ENCODE data around the gene RANBP1.
"Not testable (repeated sequence)": the region's sequence is repeated elsewhere in the genome, so short reads cannot be mapped to it uniquely, and the experiment has no call there.

The RANBP1 gene

DNA sequence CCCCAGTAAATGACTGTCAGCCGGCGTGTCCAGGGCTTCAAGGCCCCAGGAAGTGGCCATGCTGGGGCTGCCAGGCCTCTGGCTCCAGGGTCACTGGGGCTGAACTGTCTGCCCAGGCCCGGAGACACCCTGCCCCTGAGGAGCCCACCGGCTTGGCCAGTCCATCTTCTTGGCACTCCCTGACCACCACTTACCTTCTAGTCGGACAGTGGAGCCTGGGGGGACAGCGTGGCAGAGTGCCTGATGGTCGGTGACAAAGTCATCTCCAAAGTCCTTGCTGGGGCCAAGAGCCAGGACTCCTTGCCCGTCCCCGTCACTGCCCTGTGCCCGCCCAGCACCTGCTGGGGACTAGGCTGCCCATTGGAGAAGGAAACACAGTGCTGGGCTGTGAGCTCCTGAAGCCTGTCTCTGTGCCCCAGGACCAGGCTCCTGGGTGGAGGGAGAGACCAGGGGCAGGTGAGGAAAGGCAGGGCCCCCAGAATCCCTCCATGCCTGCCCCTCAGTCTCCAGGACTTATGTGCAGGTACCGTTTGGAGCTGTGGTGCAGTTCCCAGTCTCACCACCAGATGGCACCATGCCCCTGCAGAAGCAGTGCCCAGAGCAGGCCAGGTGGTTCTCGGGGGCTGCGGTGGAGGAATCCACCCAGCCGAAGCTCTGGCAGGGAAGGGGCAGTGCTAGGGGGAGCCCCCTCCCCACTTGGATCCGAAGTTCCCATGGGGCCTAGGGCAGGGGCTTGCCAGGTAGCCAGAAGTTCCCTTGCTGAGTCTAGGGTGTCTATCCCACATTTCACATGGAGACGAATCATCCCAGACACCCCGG is 40.9 kb downstream of the RANBP1 start:
- Mint-ChIP-seq H3K27ac (peak overlapping the region in 1 of 2 donors; percentile 53), H3K27me3 (peaks cover 0 to 10% of the 10 kb centered on the region in 2 donors), H3K4me1 (ENCODE audit: low read depth in 2 of 2) (peaks cover 0 to 4% of the 10 kb centered on the region in 2 donors), H3K9me3 (no peaks in the 10 kb centered on the region), H3K4me3 (no peak overlapping the region), H3K36me3 (ENCODE audit: insufficient read depth) (peaks cover 9% of the 10 kb centered on the region)
- DNase-seq = peak; percentile 88 to 93 (median 89)
- peak; percentile 90 for ATAC-seq (replicated peaks)

DNA sequence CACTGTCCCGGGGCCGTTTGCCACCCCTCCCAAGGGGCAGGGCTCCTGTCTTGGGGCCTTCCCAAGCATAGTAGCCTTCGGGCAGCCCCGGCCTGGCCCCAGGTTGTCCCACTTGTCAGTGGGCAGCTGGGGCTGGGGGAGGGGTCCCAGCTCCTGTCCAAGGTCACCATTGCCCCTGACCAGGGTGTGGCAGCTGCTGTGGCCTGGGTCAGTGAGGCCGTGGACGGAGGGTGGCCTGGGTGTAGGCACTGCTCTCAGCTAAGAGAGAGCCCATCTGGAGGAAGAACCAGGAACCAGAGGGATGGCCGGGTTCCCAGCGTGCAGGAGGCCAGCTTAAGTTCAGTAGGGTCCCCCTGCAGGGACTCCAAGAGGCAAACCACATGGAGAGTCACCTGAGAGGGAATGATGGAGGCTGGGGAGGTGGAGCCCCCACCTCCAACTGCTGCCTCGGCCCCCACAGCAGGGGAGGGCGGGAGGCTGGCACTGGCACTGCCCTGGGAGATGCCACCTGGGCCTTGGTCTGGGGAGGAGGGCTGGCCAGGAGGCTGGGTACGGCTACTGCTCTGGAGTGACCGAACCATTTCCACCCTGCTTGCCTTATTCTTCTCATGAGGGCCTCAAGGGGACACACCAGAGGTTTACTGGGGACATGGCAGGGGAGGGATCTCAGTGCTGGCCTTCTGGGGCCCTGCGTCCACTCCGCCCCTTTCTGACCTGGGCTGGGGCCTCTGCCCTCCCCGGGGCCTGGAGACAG is 41.7 kb downstream of the RANBP1 start:
- Mint-ChIP-seq H3K36me3 (ENCODE audit: insufficient read depth) (peaks cover 11% of the 10 kb centered on the region), H3K27ac (peak overlapping the region in 1 of 2 donors; percentile 53), H3K4me3 (no peak overlapping the region), H3K4me1 (ENCODE audit: low read depth in 2 of 2) (peaks cover 0 to 4% of the 10 kb centered on the region in 2 donors), H3K27me3 (peaks cover 0 to 10% of the 10 kb centered on the region in 2 donors), H3K9me3 (no peaks in the 10 kb centered on the region)
- ATAC-seq (replicated peaks) (no peak), DNase-seq (no peak)

DNA sequence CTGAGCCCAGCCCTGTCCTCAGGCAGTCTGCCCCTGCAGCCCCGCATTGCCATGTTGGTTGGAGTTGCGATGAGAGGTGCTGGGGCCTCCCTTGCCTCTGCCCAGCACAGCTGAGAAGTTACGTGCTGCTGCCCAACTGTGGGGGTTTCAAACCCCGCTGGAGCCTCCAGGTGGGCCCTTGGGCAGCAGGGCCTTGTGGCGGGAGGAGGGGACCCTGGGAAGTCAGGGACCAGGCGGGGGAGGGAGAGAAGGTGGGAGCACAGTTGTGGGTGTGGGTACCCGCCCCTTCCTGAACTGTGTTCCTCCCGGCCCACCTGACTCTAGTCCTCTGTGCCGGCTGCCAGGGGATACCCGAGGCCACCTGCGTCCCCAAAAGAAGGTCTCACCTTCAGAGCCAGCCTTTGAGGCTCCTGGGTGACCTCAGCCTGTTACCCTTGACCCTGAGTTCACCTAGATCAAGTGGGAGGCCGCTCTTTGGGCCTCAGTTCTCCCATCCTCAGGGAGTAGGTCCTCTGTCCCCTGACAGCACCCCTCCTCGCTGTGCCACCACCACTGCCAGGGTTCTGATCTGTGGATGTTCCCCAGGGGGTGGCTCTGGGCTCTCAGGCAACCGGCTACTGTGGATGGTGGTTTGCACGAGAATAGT is 42.6 kb downstream of the RANBP1 start:
- DNase-seq (no peak), ATAC-seq (replicated peaks) (no peak)
- H3K36me3 Mint-ChIP-seq (ENCODE audit: insufficient read depth) = peaks cover 7% of the 10 kb centered on the region
- no peaks in the 10 kb centered on the region for H3K9me3 Mint-ChIP-seq
- H3K27me3 Mint-ChIP-seq = peaks cover 0 to 10% of the 10 kb centered on the region in 2 donors
- peaks cover 0 to 4% of the 10 kb centered on the region in 2 donors for H3K4me1 Mint-ChIP-seq (ENCODE audit: low read depth in 2 of 2)
- H3K4me3 Mint-ChIP-seq = no peak overlapping the region
- H3K27ac Mint-ChIP-seq = no peak overlapping the region

DNA sequence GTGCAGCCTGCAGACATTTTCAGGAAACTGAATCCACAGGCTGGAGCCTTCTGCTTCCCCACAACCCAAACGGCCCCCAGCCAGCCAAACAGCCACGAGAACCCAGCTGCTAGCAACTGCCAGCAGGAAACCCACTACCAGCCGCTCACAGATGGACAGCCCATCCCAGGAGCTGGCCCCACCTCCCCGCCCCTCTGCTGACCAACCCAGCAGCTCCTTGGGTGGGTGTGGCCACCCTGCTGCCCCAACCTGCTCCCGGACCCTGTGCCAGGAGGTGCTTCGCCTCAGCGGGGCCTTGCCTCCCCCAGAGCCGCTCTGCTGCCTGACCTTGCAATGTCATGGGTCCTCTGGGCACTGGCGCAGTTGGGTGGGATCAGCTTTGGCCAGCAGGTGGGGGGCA is 43.2 kb downstream of the RANBP1 start:
- no peak overlapping the region for H3K4me3 Mint-ChIP-seq

DNA sequence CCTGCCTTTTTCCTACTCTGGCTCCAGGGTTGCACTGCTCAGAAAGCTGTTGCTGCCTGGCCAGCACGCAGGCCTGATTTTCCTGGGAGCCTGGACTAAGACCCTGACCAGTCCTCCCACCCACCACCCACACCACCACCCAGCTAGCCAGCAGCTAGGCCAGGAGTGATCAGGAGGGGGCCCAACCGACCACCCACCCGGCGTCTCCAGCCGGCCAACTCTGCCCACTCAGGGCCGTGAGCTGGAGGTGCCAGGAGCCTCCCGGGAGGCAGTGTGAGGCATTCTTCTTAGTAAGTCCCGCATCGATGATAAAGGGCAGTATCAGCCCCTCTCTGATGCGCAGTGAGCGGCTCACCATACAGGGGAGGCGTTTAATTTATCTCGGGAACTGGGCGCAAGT is 43.6 kb downstream of the RANBP1 start:
- H3K27ac Mint-ChIP-seq = peak overlapping the region in 1 of 2 donors; percentile 73
- H3K9me3 Mint-ChIP-seq = not testable (repeated sequence)

More for the DNA sequence above, 43.2 kb downstream of the RANBP1 start:
- H3K4me1 Mint-ChIP-seq (ENCODE audit: low read depth in 2 of 2) = peaks cover 0 to 4% of the 10 kb centered on the region in 2 donors
- H3K27me3 Mint-ChIP-seq = peaks cover 0 to 10% of the 10 kb centered on the region in 2 donors
- peaks cover 7% of the 10 kb centered on the region for H3K36me3 Mint-ChIP-seq (ENCODE audit: insufficient read depth)
- H3K27ac Mint-ChIP-seq = no peak overlapping the region
- DNase-seq (no peak), ATAC-seq (replicated peaks) (no peak)
- no peaks in the 10 kb centered on the region for H3K9me3 Mint-ChIP-seq

DNA sequence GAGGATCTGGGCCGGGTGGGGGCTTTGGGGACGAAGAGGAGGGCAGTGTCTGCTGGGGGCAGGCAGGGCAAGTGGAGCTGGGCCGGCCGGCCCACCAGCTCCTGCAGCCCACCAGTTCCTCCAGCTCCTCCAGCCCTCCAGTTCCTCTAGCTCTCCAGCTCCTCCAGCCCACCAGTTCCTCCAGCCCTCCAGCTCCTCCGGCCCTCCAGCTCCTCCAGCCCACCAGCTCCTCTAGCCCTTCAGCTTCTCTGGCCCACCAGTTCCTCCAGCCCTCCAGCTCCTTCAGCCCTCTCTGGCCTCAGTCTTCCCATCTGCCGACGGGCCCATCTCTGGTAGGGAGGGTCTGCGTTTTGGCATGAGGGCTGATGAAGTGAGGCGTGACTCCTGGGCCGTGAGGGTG is 44.1 kb downstream of the RANBP1 start:
- ATAC-seq (replicated peaks) (no peak), DNase-seq (no peak)
- Mint-ChIP-seq H3K27me3 (peaks cover 0 to 10% of the 10 kb centered on the region in 2 donors), H3K9me3 (no peaks in the 10 kb centered on the region), H3K36me3 (ENCODE audit: insufficient read depth) (peaks cover 14% of the 10 kb centered on the region), H3K4me3 (no peak overlapping the region), H3K4me1 (ENCODE audit: low read depth in 2 of 2) (peaks cover 0 to 7% of the 10 kb centered on the region in 2 donors), H3K27ac (peak overlapping the region in 1 of 2 donors; percentile 73)

More for the DNA sequence above, 43.6 kb downstream of the RANBP1 start:
- H3K27me3 Mint-ChIP-seq; H3K4me1 Mint-ChIP-seq (ENCODE audit: low read depth in 2 of 2); H3K4me3 Mint-ChIP-seq; ATAC-seq (replicated peaks); DNase-seq: not testable (repeated sequence)
- peaks cover 11% of the 10 kb centered on the region for H3K36me3 Mint-ChIP-seq (ENCODE audit: insufficient read depth)

DNA sequence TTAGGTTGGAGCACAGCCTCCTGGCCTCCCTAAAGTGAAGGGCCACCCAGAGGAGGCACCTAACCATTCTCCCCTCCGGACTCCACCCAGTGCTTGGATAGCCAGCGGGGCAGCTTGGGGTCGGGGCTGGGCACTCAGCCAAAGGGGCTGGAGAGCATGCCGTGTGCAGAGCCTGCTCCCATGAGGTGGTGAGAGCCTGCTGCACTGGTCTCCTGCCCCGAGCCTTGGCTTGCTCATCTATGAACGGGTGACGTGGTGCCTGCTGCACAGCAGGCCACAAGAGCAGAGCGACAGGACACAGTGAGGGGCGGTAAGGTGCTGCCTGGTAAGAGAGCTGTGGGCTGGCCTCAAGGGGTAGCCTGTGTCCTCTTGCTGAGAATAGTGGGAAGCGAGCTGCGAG is 49.0 kb downstream of the RANBP1 start:
- Mint-ChIP-seq H3K27me3 (no peaks in the 10 kb centered on the region), H3K9me3 (no peaks in the 10 kb centered on the region), H3K4me3 (no peak overlapping the region), H3K36me3 (ENCODE audit: insufficient read depth) (peaks cover 13% of the 10 kb centered on the region), H3K4me1 (ENCODE audit: low read depth in 2 of 2) (peaks cover 0 to 3% of the 10 kb centered on the region in 2 donors), H3K27ac (no peak overlapping the region)
- DNase-seq (no peak), ATAC-seq (replicated peaks) (no peak)

DNA sequence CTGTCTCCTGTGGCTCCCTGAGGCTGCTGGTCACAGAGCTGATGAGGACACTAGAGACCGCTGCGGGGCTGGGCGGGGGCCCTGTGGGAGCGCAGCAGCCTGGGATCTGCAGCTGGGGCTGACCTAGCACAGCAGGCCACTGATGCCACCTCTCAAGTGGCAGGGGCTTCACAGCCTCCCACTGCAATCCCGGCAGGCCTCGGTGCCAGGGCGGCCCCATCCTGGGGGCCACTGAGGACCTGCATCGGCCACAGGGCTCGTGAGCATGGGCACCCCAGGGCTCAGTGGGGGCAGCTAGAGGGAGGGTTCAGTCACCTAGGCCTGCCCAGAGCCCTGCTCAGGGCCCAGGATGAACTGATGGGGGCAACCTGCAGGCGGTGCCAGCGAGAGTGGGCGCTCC is 49.5 kb downstream of the RANBP1 start:
- H3K4me3 Mint-ChIP-seq = no peak overlapping the region
- no peak for ATAC-seq (replicated peaks)
- H3K36me3 Mint-ChIP-seq (ENCODE audit: insufficient read depth) = peaks cover 11% of the 10 kb centered on the region
- H3K27me3 Mint-ChIP-seq = peaks cover 0 to 4% of the 10 kb centered on the region in 2 donors
- H3K4me1 Mint-ChIP-seq (ENCODE audit: low read depth in 2 of 2) = peaks cover 2 to 3% of the 10 kb centered on the region in 2 donors
- DNase-seq = no peak
- H3K9me3 Mint-ChIP-seq = no peaks in the 10 kb centered on the region
- H3K27ac Mint-ChIP-seq = no peak overlapping the region

DNA sequence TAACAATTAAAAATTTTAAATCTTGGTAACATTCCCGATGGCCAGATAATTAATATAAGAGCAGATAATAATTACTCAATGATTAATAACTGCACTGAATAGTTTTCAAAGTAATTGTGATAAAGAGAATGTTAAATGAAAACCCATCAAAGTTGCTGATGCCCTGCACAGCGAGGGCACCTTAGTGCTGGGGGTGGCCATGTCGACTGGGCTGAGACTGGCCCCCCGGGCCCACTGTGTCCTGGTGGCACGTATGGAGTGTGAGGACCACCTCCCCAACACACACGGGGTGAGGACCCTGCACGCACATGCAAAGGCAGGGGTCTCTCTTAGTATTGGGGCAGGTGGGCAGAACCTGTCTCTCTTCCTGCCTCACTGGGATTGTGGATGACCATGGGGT is 50.0 kb downstream of the RANBP1 start:
- ATAC-seq (replicated peaks) = no peak
- Mint-ChIP-seq H3K36me3 (ENCODE audit: insufficient read depth) (peaks cover 11% of the 10 kb centered on the region), H3K27ac (no peak overlapping the region), H3K4me1 (ENCODE audit: low read depth in 2 of 2) (peaks cover 3% of the 10 kb centered on the region in 2 donors), H3K4me3 (no peak overlapping the region), H3K27me3 (peaks cover 0 to 9% of the 10 kb centered on the region in 2 donors), H3K9me3 (no peaks in the 10 kb centered on the region)
- DNase-seq = no peak

DNA sequence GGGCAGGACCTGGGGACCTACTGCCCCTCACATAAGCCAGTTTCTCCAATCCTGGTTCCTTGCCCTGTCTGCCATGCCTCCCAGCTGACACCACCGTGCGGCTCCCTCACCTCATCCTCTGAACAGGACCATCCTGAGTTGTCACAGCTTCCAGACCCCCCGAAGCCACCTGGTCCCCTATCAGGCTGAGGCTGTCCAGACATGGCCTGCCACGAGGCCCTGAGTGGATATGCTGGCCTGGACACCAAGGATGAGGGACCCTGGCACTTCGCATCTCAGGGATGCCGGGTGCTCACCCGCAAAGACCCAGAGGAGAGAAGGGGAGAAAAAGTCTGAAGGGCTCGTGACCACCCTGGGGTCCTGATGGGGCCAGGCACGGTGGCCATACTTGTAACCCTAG is 50.8 kb downstream of the RANBP1 start:
- Mint-ChIP-seq H3K4me3 (no peak overlapping the region), H3K27me3 (peaks cover 0 to 12% of the 10 kb centered on the region in 2 donors), H3K9me3 (no peaks in the 10 kb centered on the region), H3K36me3 (ENCODE audit: insufficient read depth) (peaks cover 10% of the 10 kb centered on the region), H3K27ac (no peak overlapping the region), H3K4me1 (ENCODE audit: low read depth in 2 of 2) (peaks cover 3% of the 10 kb centered on the region in 2 donors)
- DNase-seq = no peak
- ATAC-seq (replicated peaks) = no peak

DNA sequence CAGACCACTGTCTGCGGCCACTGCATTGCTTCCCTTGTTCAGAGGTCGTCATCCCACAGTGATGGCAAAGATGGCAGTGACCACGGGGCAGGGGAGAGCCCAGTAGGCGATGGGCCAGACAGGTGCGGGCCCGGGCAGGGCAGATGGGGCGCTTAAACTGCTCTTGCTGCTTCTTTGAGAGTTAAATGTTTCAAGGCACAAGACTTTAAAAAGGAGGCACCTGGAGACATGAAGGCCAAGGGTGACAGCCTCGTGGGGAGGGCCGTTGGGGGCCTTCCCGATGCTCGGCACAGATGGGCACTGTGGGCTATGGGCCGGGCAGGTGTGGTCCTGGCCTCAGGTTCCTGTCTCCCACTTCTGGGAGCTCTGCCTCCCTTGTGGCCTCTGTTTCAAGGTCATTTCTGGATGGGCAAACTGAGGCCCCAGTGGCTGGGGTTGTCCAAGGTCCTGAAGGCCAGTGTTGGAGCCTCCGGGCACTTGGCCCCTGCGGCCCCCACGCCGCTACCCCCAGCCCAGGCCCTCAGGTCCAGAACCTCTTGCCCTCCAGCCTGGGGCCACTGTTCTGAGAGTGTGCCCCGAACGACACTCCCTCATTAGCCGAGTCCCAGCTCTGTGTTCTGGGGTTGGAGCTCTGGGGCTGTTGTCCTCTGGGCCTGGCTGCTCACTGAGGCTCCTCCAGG is 51.9 kb downstream of the RANBP1 start:
- ATAC-seq (replicated peaks) = no peak
- peaks cover 0 to 12% of the 10 kb centered on the region in 2 donors for H3K27me3 Mint-ChIP-seq

DNA sequence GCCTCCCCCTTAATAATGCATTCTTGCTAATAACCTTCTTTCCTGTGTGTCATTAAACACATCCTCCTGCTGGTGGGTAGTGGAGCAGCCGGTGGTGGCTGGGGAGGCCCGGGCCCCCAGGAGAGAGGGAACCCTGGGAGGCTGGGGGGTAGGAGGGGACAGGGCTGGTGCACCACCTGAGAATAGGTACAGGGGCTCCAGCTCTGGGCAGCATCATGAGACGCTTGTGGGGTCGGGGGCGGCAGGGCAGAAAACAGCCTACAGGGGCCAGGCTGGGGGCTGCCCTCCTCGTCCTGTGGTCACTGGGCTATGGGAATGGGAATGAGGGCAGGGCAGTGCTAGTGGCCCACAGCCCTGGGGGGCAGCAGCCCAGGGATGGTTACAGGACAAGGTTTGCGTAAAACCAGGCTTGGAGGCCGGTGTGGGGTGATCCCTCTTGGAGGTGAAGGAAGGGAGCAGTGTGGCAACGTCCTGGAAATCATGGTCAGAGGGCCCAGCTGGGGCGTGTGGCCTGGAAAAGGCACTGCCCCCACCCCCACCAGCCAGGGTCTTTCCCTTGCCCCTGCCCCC is 53.4 kb downstream of the RANBP1 start:
- no peaks in the 10 kb centered on the region for H3K9me3 Mint-ChIP-seq
- H3K4me3 Mint-ChIP-seq = no peak overlapping the region
- DNase-seq = no peak
- no peak overlapping the region for H3K27ac Mint-ChIP-seq
- no peak for ATAC-seq (replicated peaks)
- peaks cover 3% of the 10 kb centered on the region in 2 donors for H3K4me1 Mint-ChIP-seq (ENCODE audit: low read depth in 2 of 2)
- H3K27me3 Mint-ChIP-seq = peaks cover 0 to 12% of the 10 kb centered on the region in 2 donors
- H3K36me3 Mint-ChIP-seq (ENCODE audit: insufficient read depth) = peaks cover 5% of the 10 kb centered on the region

More for the DNA sequence above, 51.9 kb downstream of the RANBP1 start:
- H3K9me3 Mint-ChIP-seq = no peaks in the 10 kb centered on the region
- DNase-seq = no peak
- H3K27ac Mint-ChIP-seq = no peak overlapping the region
- H3K36me3 Mint-ChIP-seq (ENCODE audit: insufficient read depth) = peaks cover 7% of the 10 kb centered on the region
- no peak overlapping the region for H3K4me3 Mint-ChIP-seq
- H3K4me1 Mint-ChIP-seq (ENCODE audit: low read depth in 2 of 2) = peaks cover 3% of the 10 kb centered on the region in 2 donors

Data from effector memory CD8-positive, alpha-beta T cell (primary cell).